Thyroid gland (tissue), 4 donors: Measurements from ENCODE around the gene ARGLU1. TPM values are rescaled to one million over a fixed set of nuclear protein-coding genes. Genes with fewer than 3 reads are reported as not detected.

Experiments
- DNase-seq, 2 donors: peaks; one replicate each; pipeline ENCODE4 v3.0.0-alpha.2; 2019
- H3K27ac ChIP-seq, 3 donors: fragments of 200-600 bp; sonication (generic); 1 replicate in 2 of 3; 2 replicates in 1 of 3; pipeline ENCODE4 v1.5.1; 2016 to 2019; ENCODE audit warnings: mild to moderate bottlenecking in 1 of 3, moderate library complexity in 1 of 3
- H3K27me3 ChIP-seq: fragments of 200-600 bp; sonication (generic); one replicate; pipeline ENCODE4 v1.5.1; 2019
- H3K36me3 ChIP-seq, 2 donors: fragments of 200-600 bp; sonication (generic); one replicate each; pipeline ENCODE4 v1.5.1; 2016 to 2019
- H3K4me1 ChIP-seq, 2 donors: fragments of 200-600 bp; sonication (generic); one replicate each; pipeline ENCODE4 v1.5.1; 2017 to 2019
- H3K4me3 ChIP-seq, 3 donors: fragments of 200-600 bp; sonication (generic); replicated peaks in 1 of 3; 1 replicate in 2 of 3; 2 replicates in 1 of 3; pipeline ENCODE4 v1.5.1; 2016; ENCODE audit warnings: mild to moderate bottlenecking in 1 of 3
- H3K9me3 ChIP-seq: fragments of 200-600 bp; sonication (generic); one replicate; pipeline ENCODE4 v1.5.1; 2017
- CTCF ChIP-seq, 6 experiments: fragments of 200-600 bp in 3 of 6; fragments of 450-650 bp in 3 of 6; sonication (generic) in 3 of 6; IDR thresholded peaks; one replicate each; pipeline ENCODE4 v1.5.1; 2016 to 2019; ENCODE audit warnings: antibody characterized with exemption in 6 of 6, mild to moderate bottlenecking in 2 of 6, inconsistent platforms in 1 of 6, moderate library complexity in 1 of 6
- POLR2A ChIP-seq, 2 donors: fragments of 450-650 bp; IDR thresholded peaks; one replicate each; pipeline ENCODE4 v1.6.1; 2017; ENCODE audit warnings: antibody characterized with exemption in 2 of 2, mild to moderate bottlenecking in 2 of 2, moderate library complexity in 1 of 2
- WGBS, 2 donors: methylation state at CpG; one replicate each; pipeline ENCODE4 v1.1.5; 2017; 5-methylcytosine and 5-hydroxymethylcytosine counted together
- intact Hi-C: fragments of 100-400 bp; cut with DNase I; formaldehyde crosslinking; loops from one replicate; pipeline ENCODE4 v1.15.1; 2023
- total RNA-seq, 4 donors: library from RNA; depleted of rRNA; stranded (reverse); fragments of >200 nt; gene quantifications; one replicate each; pipeline ENCODE4 v1.2.3, GENCODE V29; 2016

Gene ARGLU1
- total RNA-seq, 4 donors from 2014 or later, result 73.9 to 165 (median 119) TPM

- WGBS, 2 donors, result 91 to 96% methylated on average over 41 to 48 of the region's 54 CpGs
- intact Hi-C loops, result no loop called here
- H3K27ac ChIP-seq, result no peak overlapping the region
- no peaks in the 10 kb centered on the region for H3K9me3 ChIP-seq
- no peak overlapping the region for H3K4me3 ChIP-seq
- H3K4me1 ChIP-seq, result peaks cover under 1 to 10% of the 10 kb centered on the region in 2 donors
- TF ChIP-seq POLR2A (IDR thresholded peaks at IDR 0.05), result no peak
- H3K36me3 ChIP-seq, result peaks cover 6 to 12% of the 10 kb centered on the region in 2 donors
- no peak for DNase-seq
- H3K27me3 ChIP-seq, result no peaks in the 10 kb centered on the region
Measured at GRCh38 chr13:106492588-106493475, 75.1 kb downstream of the ARGLU1 start.

GRCh38 chr13:106491928-106492587, 75.9 kb downstream of the ARGLU1 start:
- intact Hi-C loops, result no loop called here
- H3K4me1 ChIP-seq, result peaks cover 0 to 13% of the 10 kb centered on the region in 2 donors
- no peak for DNase-seq
- H3K9me3 ChIP-seq, result no peaks in the 10 kb centered on the region
- no peak overlapping the region for H3K4me3 ChIP-seq
- peaks cover 6 to 12% of the 10 kb centered on the region in 2 donors for H3K36me3 ChIP-seq
- H3K27ac ChIP-seq, result no peak overlapping the region
- no peaks in the 10 kb centered on the region for H3K27me3 ChIP-seq
- 82 to 86% methylated on average over 14 of the region's 14 CpGs for WGBS, 2 donors
- TF ChIP-seq POLR2A (IDR thresholded peaks at IDR 0.05) (no peak), CTCF (IDR thresholded peaks at IDR 0.05) (no peak)

Other genes starting within 250 kb of the ARGLU1 start
- gene EFNB2, start 32.5 kb downstream of the ARGLU1 start, total RNA-seq, result 10 to 100 TPM; 10.8 to 22.5 (median 17.0) TPM